GM12801 (cell line): ENCODE measurements around the gene KRTAP12-3.
"Not testable (repeated sequence)": the region's sequence is repeated elsewhere in the genome, so short reads cannot be mapped to it uniquely, and the experiment has no call there.

Experiments used
- TF ChIP-seq, protein P1 (sequence below): IDR thresholded peaks from one replicate; pipeline ENCODE4 v1.5.1; 2011; ENCODE audit warnings: control low read depth; ENCODE audit not compliant: insufficient read length; ENCODE audit errors: extremely low read depth

The KRTAP12-3 gene

DNA sequence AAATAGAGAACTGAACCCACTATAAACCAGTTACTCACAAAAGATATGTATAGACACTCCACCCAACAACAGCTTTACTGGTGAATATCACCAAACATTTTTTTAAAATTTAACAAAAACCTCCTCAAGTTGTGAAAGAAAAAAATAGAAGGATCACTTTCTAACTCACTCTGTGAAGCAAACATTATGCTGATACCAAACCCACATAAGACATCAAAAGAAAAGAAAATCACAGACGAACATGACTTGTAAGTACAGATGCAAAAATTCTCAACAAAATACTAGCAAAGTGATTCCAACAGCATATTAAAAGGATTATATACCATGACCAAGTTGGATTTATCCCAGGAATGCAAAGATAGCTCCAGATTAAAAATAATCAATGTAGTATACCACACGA is 34.0 kb downstream of the KRTAP12-3 start:
- TF ChIP-seq, protein P1, sequence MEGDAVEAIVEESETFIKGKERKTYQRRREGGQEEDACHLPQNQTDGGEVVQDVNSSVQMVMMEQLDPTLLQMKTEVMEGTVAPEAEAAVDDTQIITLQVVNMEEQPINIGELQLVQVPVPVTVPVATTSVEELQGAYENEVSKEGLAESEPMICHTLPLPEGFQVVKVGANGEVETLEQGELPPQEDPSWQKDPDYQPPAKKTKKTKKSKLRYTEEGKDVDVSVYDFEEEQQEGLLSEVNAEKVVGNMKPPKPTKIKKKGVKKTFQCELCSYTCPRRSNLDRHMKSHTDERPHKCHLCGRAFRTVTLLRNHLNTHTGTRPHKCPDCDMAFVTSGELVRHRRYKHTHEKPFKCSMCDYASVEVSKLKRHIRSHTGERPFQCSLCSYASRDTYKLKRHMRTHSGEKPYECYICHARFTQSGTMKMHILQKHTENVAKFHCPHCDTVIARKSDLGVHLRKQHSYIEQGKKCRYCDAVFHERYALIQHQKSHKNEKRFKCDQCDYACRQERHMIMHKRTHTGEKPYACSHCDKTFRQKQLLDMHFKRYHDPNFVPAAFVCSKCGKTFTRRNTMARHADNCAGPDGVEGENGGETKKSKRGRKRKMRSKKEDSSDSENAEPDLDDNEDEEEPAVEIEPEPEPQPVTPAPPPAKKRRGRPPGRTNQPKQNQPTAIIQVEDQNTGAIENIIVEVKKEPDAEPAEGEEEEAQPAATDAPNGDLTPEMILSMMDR: no peak

DNA sequence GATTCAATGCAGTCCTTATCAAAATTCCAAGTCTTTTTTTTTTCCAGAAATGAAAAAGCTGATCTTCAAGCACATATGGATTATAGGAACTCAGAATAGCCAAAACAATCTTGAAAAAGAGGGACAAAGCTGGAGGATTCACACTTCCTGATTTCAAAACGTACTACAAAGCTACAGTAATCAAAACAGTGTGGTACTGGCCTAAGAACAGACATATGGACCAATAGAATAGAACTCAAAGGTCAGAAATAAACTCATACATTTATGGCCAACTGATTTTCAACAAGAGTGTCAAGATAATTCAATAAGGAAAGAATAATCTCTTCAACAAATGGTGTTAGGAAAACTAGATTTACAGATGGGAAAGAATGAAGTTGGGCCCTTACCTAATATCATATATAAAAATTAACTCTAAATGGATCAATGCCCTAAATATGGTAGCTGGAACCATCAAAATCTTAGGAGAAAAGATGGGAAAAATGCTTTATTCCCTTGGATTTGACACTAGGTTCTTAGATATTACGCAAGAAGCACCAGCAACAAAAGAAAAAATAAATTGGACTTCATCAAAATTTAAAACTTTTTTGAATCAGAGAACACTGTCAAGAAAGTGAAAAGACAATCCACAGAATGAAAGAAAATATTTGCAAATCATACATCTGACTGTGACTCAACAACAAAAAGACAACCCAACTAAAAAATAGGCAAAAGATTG is 35.2 kb downstream of the KRTAP12-3 start:
- TF ChIP-seq, protein P1: no peak

- TF ChIP-seq, protein P1: no peak
Observed at GRCh38 chr21:44694776-44695175, 37.0 kb downstream of the KRTAP12-3 start.

- TF ChIP-seq, protein P1: no peak
Observed at GRCh38 chr21:44695184-44695583, 37.5 kb downstream of the KRTAP12-3 start.

DNA sequence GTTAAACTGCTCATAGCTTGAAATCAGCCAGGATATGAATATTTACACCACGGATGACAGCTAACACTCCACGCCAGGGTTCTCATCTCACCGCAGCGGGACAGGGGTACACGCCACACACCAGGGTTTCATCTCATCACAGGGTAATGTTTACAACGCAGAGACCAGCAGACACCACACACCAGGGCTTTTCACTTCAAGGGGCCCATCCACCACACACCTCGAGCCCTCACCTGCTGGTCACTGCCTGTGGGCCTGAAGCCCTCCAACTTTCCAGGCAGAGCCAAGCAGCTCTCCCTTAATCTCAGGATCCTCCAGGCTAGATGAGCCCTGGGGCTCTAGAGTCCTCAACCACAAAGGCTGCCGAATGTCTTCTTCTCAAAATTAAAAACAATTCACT is 37.9 kb downstream of the KRTAP12-3 start:
- TF ChIP-seq, protein P1: no peak

GRCh38 chr21:44696572-44696971 is 38.8 kb downstream of the KRTAP12-3 start:
- TF ChIP-seq, protein P1: no peak

DNA sequence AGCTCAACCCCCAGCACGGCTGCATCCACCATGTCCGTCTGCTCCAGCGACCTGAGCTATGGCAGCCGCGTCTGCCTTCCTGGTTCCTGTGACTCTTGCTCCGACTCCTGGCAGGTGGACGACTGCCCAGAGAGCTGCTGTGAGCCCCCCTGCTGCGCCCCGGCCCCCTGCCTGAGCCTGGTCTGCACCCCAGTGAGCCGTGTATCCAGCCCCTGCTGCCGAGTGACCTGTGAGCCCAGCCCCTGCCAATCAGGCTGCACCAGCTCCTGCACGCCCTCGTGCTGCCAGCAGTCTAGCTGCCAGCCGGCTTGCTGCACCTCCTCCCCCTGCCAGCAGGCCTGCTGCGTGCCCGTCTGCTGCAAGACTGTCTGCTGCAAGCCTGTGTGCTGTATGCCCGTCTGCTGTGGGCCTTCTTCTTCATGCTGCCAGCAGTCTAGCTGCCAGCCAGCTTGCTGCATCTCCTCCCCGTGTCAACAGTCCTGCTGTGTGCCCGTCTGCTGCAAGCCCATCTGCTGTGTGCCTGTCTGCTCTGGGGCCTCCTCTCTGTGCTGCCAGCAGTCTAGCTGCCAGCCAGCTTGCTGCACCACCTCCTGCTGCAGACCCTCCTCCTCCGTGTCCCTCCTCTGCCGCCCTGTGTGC is 39.6 kb downstream of the KRTAP12-3 start, which contains the start of gene KRTAP10-12:
Gene KRTAP10-12, plus strand, starts transcription at position 1 of the 639 bp plus-strand sequence. Its CDS starts 30 bp downstream, at position 31.
- TF ChIP-seq, protein P1: not testable (repeated sequence)
